Measurements from ENCODE around the gene SNF8. TPM values are rescaled to one million over a fixed set of nuclear protein-coding genes. Genes with fewer than 3 reads are reported as not detected.
A peak's percentile ranks its signal among the peaks of the same experiment; 100 is the strongest.
"Not testable (repeated sequence)": the region's sequence is repeated elsewhere in the genome, so short reads cannot be mapped to it uniquely, and the experiment has no call there.

The SNF8 gene
- total RNA-seq = 92.0 and 104 TPM in 2 replicates

GRCh38 chr17:48944515-48945260 is at the start of gene SNF8:
SNF8 (minus strand) TSS chr17:48944842; CDS start chr17:48944734, 108 bp downstream.
- DNase-seq (ENCODE audit: low read depth in 2 of 2) = peak; percentile 91

- no peak for DNase-seq (ENCODE audit: low read depth in 2 of 2)
Observed at GRCh38 chr17:48993951-48994350, 49.3 kb upstream of the SNF8 start.

GRCh38 chr17:48993305-48993704 is 48.7 kb upstream of the SNF8 start:
- DNase-seq (ENCODE audit: low read depth in 2 of 2) = no peak

- no peak for DNase-seq (ENCODE audit: low read depth in 2 of 2)
Observed at GRCh38 chr17:48992444-48992843, 47.8 kb upstream of the SNF8 start.

- DNase-seq (ENCODE audit: low read depth in 2 of 2) = no peak
Observed at GRCh38 chr17:48990882-48991357, 46.3 kb upstream of the SNF8 start.

GRCh38 chr17:48989100-48989499 is 44.5 kb upstream of the SNF8 start:
- DNase-seq (ENCODE audit: low read depth in 2 of 2) = no peak

- DNase-seq (ENCODE audit: low read depth in 2 of 2) = no peak
Observed at GRCh38 chr17:48985436-48986245, 41.0 kb upstream of the SNF8 start.

GRCh38 chr17:48981927-48982539 is 37.4 kb upstream of the SNF8 start:
- DNase-seq (ENCODE audit: low read depth in 2 of 2) = no peak

- no peak for DNase-seq (ENCODE audit: low read depth in 2 of 2)
Observed at GRCh38 chr17:48973806-48974205, 29.2 kb upstream of the SNF8 start.

GRCh38 chr17:48972749-48973097 is 28.1 kb upstream of the SNF8 start:
- DNase-seq (ENCODE audit: low read depth in 2 of 2) = no peak

GRCh38 chr17:48970865-48971687 is 26.4 kb upstream of the SNF8 start:
- DNase-seq (ENCODE audit: low read depth in 2 of 2) = no peak

GRCh38 chr17:48970224-48970623 is 25.6 kb upstream of the SNF8 start:
- no peak for DNase-seq (ENCODE audit: low read depth in 2 of 2)

GRCh38 chr17:48961516-48962233 is 17.0 kb upstream of the SNF8 start:
- peak in 1 of 2 donors; percentile 45 for DNase-seq (ENCODE audit: low read depth in 2 of 2)

- no peak for DNase-seq (ENCODE audit: low read depth in 2 of 2)
Observed at GRCh38 chr17:48960834-48961515, 16.3 kb upstream of the SNF8 start.

- peak; percentile 37 to 63 for DNase-seq (ENCODE audit: low read depth in 2 of 2)
Observed at GRCh38 chr17:48954300-48954755, 9.7 kb upstream of the SNF8 start.

GRCh38 chr17:48952904-48953303 is 8.3 kb upstream of the SNF8 start:
- DNase-seq (ENCODE audit: low read depth in 2 of 2) = peak; percentile 41 to 46

GRCh38 chr17:48951572-48951971 is 6.9 kb upstream of the SNF8 start:
- DNase-seq (ENCODE audit: low read depth in 2 of 2) = no peak

- DNase-seq (ENCODE audit: low read depth in 2 of 2) = not testable (repeated sequence)
Observed at GRCh38 chr17:48945261-48945651, 614 bp upstream of the SNF8 start.

GRCh38 chr17:48933035-48933434 is 11.6 kb downstream of the SNF8 start:
- DNase-seq (ENCODE audit: low read depth in 2 of 2) = no peak

GRCh38 chr17:48930435-48930873 is 14.2 kb downstream of the SNF8 start:
- no peak for DNase-seq (ENCODE audit: low read depth in 2 of 2)

Measured in lung microvascular endothelial cell (primary cell).